GM12864 (cell line): ENCODE measurements around the gene HLX.

ENCODE experiments used
- DNase-seq: peaks from one replicate; pipeline ENCODE4 v3.0.0-alpha.2; 2011; ENCODE audit warnings: low read depth
- H3K4me3 ChIP-seq: 2 replicates; pipeline ENCODE4 v1.5.1; 2011; ENCODE audit warnings: mild to moderate bottlenecking, low read depth, low read length, control low read depth
- TF ChIP-seq, protein P1 (sequence below): IDR thresholded peaks from 2 replicates; pipeline ENCODE4 v1.5.1; 2011; ENCODE audit warnings: low read depth, mild to moderate bottlenecking, moderate library complexity, low read length, control low read depth, inconsistent platforms; ENCODE audit errors: missing control alignments

Gene HLX

DNA sequence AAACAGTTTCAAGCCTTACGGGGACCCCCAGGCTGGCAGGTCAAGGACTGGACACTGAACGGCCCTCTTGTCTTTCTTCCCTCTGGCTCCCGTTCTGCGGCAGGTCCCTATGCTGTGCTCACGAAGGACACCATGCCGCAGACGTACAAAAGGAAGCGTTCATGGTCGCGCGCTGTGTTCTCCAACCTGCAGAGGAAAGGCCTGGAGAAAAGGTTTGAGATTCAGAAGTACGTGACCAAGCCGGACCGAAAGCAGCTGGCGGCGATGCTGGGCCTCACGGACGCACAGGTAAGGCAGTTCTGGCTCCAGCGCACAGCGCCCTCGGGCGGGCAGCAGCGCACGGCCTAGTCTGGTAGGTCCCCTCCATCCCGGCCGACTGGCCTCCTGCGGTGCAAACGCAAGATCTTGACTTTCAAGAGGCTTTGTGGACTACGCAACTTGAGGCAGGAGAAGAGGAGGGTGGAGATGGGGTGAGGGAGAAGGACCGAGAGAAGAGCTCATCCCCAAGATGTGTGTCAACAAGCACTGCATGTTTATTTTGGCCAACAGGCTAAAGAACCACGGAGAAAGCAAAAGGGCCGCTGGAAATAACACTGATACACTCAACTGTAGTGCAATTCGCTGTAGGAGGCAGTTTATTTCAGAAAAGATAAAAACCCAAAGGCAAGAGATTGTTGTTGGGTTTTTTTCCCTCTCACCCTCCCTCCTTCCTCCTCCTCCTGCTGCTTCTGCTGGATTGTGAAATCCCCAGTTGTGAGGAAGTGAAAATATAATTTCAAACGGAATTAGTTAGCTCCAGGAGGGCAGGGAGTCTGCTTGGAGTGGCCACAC, 3.0 kb downstream of the HLX start:
- TF ChIP-seq, protein P1, sequence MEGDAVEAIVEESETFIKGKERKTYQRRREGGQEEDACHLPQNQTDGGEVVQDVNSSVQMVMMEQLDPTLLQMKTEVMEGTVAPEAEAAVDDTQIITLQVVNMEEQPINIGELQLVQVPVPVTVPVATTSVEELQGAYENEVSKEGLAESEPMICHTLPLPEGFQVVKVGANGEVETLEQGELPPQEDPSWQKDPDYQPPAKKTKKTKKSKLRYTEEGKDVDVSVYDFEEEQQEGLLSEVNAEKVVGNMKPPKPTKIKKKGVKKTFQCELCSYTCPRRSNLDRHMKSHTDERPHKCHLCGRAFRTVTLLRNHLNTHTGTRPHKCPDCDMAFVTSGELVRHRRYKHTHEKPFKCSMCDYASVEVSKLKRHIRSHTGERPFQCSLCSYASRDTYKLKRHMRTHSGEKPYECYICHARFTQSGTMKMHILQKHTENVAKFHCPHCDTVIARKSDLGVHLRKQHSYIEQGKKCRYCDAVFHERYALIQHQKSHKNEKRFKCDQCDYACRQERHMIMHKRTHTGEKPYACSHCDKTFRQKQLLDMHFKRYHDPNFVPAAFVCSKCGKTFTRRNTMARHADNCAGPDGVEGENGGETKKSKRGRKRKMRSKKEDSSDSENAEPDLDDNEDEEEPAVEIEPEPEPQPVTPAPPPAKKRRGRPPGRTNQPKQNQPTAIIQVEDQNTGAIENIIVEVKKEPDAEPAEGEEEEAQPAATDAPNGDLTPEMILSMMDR: no peak
- H3K4me3 ChIP-seq: no peak overlapping the region
- no peak for DNase-seq

DNA sequence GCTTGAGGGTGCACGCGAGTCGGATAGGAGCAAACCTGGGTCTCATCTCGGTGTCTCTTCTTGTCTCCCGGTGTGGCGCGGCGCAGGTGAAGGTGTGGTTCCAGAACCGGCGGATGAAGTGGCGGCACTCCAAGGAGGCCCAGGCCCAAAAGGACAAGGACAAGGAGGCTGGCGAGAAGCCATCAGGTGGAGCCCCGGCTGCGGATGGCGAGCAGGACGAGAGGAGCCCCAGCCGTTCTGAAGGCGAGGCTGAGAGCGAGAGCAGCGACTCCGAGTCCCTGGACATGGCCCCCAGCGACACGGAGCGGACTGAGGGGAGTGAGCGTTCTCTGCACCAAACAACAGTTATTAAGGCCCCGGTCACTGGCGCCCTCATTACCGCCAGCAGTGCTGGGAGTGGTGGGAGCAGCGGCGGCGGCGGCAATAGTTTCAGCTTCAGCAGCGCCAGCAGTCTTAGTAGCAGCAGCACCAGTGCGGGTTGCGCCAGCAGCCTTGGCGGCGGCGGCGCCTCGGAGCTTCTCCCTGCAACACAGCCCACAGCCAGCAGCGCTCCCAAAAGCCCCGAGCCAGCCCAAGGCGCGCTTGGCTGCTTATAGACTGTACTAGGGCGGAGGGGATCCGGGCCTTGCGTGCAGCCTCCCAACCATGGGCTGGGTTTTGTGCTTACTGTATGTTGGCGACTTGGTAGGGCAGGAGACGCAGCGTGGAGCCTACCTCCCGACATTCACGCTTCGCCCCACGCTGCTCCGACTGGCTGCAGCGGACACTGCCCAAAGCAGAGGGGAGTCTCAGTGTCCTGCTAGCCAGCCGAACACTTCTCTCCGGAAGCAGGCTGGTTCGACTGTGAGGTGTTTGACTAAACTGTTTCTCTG, 5.1 kb downstream of the HLX start:
- no peak for DNase-seq
- TF ChIP-seq, protein P1: no peak
- H3K4me3 ChIP-seq: no peak overlapping the region

DNA sequence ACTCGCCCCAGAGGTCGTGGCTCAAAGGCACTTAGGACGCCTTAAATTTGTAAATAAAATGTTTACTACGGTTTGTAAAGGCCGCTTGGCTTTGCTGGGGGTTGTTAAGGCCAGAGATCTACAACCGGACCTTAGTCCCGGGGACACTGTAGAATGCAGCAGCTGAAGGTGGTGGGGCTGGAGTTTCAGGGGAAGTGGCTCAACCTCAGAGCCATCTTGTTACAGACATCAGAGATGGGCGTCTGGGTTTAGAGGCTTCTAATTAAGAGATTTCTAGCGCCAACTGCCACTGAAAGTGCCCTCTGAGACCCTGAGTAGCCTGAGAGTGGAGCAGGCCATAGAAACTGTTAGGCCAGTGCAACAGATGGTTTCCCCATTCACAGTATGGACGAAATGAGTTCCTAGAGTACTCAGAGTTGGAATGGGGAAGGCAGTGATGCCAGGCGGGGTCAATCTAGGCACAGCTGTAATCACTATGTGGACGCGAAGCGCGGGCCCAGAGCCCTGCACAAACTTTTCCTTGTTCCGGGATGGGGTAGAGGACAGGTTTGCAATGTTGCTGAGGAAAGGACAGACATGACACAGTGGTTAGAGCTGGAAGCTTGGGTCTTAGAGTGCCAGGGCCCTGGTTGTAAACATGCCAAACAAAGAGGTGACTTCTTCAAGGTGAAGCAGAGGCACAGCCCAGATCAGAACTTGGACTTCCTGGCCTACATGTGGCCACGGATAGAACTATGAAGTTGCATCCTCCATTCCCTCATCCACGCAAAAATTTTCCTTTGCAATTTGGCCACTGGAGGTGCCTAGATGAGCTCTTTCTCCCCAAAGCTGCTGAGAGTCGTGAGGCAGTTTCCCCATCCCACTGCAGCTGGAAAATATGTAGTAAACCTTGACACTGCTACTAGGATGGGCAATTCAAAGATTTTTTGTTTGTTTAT, 6.0 kb downstream of the HLX start:
- no peak for DNase-seq
- TF ChIP-seq, protein P1: no peak
- no peak overlapping the region for H3K4me3 ChIP-seq

DNA sequence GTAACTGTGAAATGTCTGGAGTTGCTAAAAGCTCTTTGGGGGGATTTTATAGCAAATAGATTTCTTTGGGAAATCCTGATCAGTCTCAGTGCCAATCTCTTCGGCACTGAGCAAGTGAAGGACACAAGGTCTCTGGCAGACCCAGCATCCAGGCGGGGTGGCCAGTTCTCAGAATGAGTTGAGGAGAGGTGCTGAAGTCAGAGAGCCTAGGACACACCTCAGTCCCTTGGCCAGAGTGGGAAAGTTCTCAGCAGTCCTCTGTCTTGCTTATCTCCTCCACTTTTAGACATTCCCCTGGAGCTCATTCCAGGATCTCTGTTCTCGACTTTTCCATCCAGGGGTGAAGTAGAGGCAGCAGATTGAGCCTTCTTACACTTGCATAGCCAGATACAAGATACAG, 6.7 kb downstream of the HLX start:
- TF ChIP-seq, protein P1: no peak
- DNase-seq: no peak
- no peak overlapping the region for H3K4me3 ChIP-seq

DNA sequence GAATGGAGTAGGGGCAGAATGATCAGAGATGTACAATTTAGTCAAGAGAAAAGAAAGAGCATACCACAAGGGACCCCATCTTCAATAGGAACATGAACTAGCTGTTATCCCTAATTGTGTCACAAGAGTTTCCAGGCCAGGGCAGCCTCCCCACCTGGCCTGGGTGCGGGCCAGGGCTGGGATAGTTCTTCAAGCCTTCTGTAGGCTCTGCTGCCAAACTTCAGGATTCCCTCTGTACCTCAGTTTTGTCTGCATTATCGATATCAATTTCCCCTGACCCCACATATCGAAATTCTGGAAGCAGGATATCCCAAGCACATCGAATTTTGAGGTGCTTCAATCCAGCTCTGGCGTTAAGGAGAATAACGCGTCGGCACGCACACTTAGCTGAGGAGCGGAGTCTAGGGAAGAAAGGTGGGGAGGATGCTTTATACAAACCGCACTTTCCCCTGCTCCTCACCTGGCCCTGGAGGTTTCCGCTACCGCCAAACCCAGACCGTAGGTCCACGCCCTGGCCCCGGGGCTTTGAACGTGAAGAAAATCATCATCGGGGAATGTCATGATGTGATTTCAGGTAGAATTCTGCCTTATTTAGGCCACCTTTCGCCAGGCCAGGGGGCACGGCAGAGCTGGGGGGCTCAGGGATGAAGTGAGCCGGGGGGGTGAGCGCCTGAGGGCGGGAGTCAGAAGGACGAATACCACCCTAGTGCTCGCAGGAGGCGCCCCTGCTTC, 7.4 kb downstream of the HLX start:
- no peak for DNase-seq
- TF ChIP-seq, protein P1: no peak
- no peak overlapping the region for H3K4me3 ChIP-seq

DNA sequence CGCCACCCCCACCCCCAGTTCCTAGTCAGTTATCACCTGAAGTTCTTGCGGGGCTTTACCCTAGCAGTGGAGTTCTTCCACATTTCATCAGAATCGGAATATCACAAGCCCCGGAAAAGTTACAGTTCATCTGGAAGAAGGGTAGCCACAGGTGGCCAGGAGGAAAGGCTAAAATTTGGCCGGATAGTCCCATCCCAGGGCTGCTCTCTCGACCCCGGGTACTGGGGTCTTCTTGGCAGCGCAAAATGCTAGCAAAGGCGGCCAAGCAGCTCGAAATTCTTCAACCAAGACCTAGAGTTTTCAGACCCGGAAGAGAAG, 7.9 kb downstream of the HLX start:
- no peak overlapping the region for H3K4me3 ChIP-seq
- TF ChIP-seq, protein P1: no peak

More for the DNA sequence above, 7.9 kb downstream of the HLX start:
- DNase-seq: no peak
